Measurements from ENCODE around the gene LCA5. TPM values are rescaled to one million over a fixed set of nuclear protein-coding genes. Genes with fewer than 3 reads are reported as not detected.
"Not testable (repeated sequence)": the region's sequence is repeated elsewhere in the genome, so short reads cannot be mapped to it uniquely, and the experiment has no call there.

LCA5 gene
- total RNA-seq, 1 donor from 2014 or later: 9.0 TPM

DNA sequence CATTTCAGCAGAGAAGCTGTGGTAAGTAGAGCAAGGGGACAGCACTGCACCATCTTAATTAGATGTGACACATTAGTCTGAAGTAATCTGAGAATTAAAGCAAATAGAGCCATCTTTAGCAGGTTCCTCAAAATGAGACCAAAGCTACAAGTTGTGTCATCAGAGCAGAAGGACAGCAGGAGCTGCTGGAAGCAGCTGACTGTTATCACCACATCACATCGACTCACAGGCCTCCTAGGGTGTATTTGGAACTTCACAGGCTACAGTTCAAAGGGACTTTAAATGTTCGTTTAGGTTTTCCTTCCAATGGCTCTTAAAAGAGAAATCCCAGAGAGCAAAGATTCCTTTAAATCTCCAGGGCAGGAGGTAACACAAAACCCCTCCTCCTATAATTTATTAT, 69.5 kb downstream of the LCA5 start:
- peak; percentile 65 for DNase-seq (ENCODE audit: low read depth)

DNA sequence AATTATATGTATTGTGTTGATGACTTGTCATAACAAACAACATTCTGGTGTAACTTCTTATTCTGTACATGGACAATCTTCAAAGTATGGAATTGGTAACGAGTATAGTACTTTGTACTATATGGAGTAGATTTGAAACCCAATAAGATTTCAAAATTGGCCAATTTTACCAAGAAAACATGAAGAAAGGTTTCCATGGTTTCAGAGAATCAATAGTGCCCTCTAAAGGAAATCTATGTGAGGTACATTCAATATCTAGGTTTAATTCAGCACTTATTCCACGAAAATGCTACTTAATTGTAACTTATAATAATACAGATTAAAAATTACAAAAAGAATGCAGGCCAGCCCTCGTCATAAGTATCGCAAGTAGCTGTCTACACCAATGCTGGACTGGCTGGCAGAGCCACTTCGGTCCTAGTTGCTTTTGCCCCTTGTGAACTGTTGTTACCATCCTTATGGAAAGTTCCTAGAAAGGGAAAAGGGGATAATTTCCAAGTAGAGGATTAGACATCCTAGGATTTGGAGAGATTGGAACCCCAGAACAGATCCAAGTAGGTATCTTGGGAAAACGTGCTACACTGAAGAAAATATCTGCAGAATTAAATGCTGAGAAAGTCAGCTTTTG, 70.9 kb downstream of the LCA5 start:
- DNase-seq (ENCODE audit: low read depth): peak; percentile 47

DNA sequence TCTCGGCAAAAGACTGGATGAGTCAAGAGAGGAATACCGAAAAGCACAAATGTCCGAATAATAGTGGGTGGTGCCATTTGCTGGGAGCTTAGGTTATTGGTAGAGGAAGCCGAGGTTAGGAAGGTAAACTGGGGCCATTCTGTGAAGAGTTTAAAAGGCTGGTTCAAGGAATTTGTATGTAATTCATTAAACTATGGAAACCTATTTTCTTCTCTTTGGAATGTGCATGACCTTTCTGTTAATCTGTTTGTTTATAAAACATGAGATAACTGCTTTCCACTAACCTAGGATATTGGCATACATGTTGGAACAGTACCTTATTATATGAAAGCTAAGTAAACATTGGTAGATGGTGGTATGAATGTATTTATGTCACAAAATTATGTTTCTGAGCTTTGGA, 71.8 kb downstream of the LCA5 start:
- no peak for DNase-seq (ENCODE audit: low read depth)

DNA sequence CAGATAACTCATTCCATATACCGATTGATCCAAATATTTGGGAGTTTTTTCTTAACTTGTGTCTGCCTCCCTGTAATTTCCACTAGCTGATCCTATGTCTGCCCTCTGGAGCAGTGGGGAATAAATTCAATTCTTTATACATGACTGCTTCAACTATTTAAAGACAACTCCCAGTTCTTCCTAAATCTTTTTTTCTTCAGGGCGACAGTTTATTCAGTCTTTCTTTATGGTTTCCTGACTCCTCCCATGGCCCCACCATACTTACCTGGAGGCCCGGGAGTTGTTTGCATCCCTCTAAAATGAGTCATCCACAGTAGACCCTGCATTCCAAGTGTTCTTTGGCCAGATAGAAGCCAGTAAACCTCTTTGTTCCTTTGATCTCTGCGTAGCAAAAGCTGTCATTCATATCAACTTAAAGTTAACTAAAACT, 73.6 kb downstream of the LCA5 start:
- no peak for DNase-seq (ENCODE audit: low read depth)

DNA sequence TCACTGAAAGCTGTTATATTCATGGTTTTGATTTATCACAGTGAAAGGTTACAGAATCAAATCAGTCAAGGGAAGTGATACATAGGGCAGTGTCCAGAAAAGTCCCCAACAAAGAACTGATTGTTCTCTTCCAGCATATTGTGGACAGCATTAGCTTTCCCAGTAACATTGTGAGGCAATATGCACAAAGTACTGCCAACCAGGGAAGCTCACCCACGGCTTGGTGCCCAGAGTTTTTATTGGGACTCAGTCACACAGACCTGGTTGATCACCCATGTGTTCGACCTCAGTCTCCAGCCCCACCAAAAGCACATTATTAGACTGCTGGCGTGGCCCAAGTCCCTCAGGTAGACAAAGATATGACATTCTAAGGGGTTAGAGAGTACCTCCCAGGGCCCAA, 76.0 kb downstream of the LCA5 start:
- DNase-seq (ENCODE audit: low read depth): no peak

DNA sequence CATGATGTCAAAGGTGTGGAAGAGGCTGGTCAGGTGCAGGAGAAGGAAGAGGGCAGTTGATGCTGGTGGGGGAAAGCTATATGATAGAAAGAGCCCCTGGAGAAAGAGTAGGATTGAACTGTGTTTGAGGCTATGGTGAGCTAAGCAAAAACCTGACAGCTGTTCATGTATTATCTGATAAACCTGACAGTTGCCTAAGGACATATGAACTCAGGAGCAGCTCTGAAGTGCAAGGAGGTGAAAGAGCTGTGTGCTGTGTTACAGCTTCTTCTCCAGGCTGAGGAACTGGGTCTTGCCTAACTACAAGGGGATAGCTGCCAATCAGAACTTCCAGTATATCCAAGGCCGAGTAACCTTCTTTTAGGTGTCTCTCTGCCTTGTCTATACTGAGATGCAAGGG, 81.8 kb downstream of the LCA5 start:
- DNase-seq (ENCODE audit: low read depth): no peak

DNA sequence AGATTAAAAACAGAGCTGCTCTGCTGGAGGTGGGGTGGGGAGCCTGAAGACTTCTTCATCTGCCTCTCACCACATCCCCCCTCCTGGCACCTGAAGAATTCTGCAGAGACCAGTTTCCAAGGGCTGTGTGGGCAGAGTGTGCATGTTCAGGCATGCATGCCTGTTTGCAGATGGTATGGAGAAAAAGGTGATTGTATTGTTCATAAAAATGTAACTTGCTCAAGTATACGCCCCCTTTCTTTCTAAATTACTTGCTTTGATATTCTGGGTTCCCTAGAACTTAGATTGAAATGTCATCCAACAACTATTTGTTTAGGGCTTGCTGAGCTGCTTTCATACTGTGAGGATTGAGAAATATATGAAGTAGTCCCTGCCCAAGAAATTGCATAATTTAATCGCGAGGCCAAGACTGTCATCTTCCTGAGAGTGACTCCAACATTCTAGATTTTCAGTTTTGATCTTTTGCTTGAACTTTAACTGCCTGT, 83.6 kb downstream of the LCA5 start:
- DNase-seq (ENCODE audit: low read depth): no peak

DNA sequence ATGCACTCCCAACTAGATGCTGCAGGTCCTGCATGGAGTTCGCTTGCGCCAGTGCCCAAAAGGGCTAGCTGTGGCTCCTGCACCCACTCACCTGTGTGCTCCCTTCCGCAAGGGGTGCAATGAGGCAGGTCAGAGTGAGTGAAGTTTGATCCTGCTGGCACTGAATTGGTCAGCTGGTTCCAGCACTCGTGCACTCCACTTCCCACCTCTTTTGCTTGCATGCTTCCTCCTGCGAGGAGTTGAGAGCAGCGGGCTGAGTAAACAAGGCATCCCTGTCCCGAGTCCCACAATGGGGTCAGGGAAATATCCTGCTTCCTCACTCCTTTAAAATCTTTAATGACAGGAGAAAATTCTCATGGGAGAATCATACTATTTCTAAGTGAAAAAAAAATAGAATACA, 86.2 kb downstream of the LCA5 start:
- DNase-seq (ENCODE audit: low read depth): no peak

DNA sequence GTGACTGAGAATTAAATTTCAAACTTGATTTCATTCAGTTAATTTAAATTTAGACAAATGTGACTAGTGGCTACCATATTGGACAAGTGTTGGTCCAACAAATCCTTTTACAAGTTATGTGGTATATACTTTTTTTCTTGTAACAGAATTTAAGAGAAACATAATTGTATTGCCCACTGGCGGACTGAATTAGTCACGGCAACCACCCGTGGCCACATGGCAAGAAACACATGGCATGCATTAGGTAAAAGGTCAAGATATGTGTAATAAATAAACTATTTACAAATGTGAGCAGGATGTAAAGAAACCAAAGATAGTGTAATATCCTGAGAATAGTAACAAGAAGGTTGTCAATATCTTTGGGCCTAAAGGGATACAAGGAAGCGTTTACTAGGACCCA, 91.2 kb downstream of the LCA5 start:
- no peak for DNase-seq (ENCODE audit: low read depth)

DNA sequence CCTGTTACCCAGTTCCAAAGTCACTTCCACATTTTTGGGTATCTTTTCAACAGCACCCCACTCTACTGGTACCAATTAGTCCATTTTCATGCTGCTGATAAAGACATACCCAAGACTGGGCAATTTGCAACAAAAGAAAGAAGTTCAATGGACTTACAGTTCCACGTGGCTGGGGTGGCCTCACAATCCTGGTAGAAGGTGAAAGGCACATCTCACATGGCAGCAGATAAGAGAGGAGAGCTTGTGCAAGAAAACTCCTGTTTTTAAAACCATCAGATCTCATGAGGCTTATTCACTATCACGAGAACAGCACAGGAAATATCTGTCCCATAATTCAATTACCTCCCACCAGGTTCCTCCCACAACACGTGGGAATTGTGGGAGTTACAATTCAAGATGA, 93.4 kb downstream of the LCA5 start:
- not testable (repeated sequence) for DNase-seq (ENCODE audit: low read depth)

DNA sequence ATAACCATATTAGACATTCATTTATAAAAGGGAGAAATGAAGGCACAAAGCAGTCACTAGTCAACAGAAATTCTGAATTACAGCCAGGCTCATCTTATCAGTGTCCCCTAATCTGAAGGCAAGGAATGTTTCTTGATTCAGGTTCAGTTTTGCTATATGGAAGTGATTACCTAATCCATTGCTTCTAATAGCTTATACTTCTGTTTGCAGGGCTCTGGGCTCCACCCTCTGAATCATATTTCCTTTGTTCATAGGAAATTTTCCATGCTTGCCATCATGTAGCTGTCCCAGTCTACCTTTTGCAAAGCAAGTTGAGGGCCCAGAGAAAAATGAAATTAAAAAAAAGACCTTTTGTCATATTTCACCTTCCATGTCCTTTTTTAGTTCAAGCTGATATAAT, 96.0 kb downstream of the LCA5 start:
- DNase-seq (ENCODE audit: low read depth): no peak

DNA sequence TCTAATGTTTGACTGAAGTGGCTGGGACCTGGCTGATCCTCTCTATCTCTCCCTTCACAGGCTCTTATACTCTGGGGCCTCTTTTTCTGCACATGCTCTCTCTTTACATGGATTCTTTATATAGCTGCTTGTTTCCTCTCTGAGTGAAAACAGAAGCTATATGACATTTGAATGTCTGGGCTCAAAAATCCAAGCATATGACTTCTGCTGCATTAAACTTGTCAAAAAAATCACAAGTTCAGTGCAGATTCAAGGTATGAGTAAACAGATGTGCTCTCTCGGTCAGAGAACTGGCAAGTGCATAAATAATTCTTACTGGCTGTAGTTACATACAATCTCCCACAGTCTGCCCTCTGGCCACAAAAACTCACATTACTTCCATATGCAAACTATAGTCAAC, 96.6 kb downstream of the LCA5 start:
- no peak for DNase-seq (ENCODE audit: low read depth)

DNA sequence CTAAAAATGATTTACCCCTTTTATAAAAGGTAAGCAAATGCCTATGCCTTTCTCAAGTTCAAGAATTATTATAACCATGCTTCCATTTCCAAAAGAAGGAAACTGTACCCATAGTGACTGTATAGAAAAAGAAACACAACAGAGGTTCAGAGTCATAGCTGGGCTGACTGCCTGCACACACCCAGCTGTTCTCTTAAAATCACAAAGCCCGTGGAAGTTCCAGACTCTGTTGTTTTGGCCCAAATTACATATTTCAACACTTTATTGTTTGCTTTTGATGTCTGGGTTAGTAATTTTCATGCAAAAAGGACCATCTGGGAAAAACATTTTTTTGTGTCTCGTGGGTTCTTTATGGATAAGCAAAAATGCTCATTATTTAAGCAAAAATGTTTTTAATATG, 99.2 kb downstream of the LCA5 start:
- DNase-seq (ENCODE audit: low read depth): peak; percentile 61

DNA sequence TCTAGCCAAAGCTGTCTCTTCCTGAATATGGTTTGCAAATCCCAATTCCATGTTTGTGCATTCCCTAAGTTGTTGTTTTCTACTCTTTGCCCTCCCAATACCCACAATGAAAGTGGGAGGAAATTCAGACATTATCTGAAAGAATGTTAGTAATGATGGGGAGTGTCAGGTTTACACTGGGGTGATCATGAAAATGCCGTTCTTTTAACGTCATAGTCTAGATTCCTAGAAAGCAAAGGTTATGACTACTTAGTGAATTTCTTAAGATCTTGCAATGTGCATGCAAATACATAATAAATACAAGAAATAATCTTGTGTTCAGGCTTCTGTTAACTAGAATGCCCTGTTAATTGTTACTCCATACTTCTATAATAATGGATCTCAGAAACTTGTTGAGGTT, 101.0 kb downstream of the LCA5 start:
- peak; percentile 48 for DNase-seq (ENCODE audit: low read depth)

DNA sequence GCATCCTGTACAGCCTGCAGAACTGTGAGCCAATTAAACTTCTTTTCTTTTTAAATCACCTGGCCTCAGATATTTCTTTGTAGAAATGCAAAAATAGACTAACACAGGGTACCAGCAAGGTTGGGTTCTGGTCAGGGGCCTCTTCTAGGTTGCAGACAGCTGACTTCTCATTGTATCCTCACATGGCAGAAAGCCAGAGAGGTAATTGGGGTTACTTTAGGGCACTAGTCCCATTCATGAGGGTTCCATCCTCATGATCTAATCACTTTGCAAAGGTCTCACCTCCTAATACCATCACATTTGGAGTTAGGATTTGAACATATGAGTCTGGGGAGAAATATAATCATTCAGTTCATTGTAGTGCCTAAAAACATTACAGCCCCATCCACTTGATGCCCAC, 101.5 kb downstream of the LCA5 start:
- DNase-seq (ENCODE audit: low read depth): no peak

Other genes with a start within 250 kb of the LCA5 start
- gene SH3BGRL2, start 93.9 kb upstream of the LCA5 start, total RNA-seq: 4.0 and 8.2 TPM in 2 replicates

All from myocyte (in vitro differentiated cells).